Calu3 (cell line): ENCODE measurements around the gene ATP2C1. TPM values are rescaled to one million over a fixed set of nuclear protein-coding genes. Genes with fewer than 3 reads are reported as not detected.
A peak's percentile ranks its signal among the peaks of the same experiment; 100 is the strongest.

Source experiments
- BruUV-seq: library from RNA; stranded (reverse); fragments of 400-500 nt; replicated peaks from 2 replicates; lab custom pipeline; 2021; lab: Mats Ljungman, UMichigan
- CTCF ChIA-PET: fragments of 300-600 bp; sonication (Branson Sonifier 250); formaldehyde crosslinking; loops from one replicate; lab custom pipeline; 2022; ENCODE audit warnings: antibody characterized with exemption; lab: Charles Lee
- DNase-seq: peaks from one replicate; pipeline ENCODE4 v3.0.0; 2022
- H3K27ac Mint-ChIP-seq: one replicate; pipeline ENCODE4 v1.8.0; 2022; ENCODE audit warnings: mixed read lengths; ENCODE audit not compliant: unreplicated experiment
- H3K27me3 Mint-ChIP-seq: one replicate; pipeline ENCODE4 v1.8.0; 2022; ENCODE audit warnings: mixed read lengths; ENCODE audit not compliant: unreplicated experiment
- H3K36me3 Mint-ChIP-seq: one replicate; pipeline ENCODE4 v1.8.0; 2022; ENCODE audit warnings: mild to moderate bottlenecking, moderate library complexity, mixed read lengths; ENCODE audit not compliant: insufficient read depth, unreplicated experiment
- H3K4me1 Mint-ChIP-seq: one replicate; pipeline ENCODE4 v1.8.0; 2022; ENCODE audit warnings: mild to moderate bottlenecking, low read depth, mixed read lengths; ENCODE audit not compliant: unreplicated experiment
- H3K4me3 Mint-ChIP-seq: one replicate; pipeline ENCODE4 v1.8.0; 2022; ENCODE audit warnings: mild to moderate bottlenecking, low read depth, moderate library complexity, mixed read lengths; ENCODE audit not compliant: unreplicated experiment
- H3K9me3 Mint-ChIP-seq: one replicate; pipeline ENCODE4 v1.8.0; 2022; ENCODE audit warnings: low read depth, mixed read lengths; ENCODE audit not compliant: unreplicated experiment
- intact Hi-C: fragments of 100-400 bp; cut with micrococcal nuclease; formaldehyde crosslinking; loops from one replicate; pipeline ENCODE4 v1.10.0; 2022; ENCODE audit not compliant: unreplicated experiment
- total RNA-seq: library from RNA; stranded (reverse); gene quantifications from 2 replicates; pipeline ENCODE4 v1.2.3, GENCODE V29; 2022
- TF ChIP-seq, protein P1 (sequence below): fragments of 200-600 bp; IDR thresholded peaks from one replicate; pipeline ENCODE4 v1.8.0; 2022; ENCODE audit warnings: antibody characterized with exemption; ENCODE audit not compliant: unreplicated experiment

Gene ATP2C1
- total RNA-seq, 1 experiment from 2014 or later = 361 TPM

DNA sequence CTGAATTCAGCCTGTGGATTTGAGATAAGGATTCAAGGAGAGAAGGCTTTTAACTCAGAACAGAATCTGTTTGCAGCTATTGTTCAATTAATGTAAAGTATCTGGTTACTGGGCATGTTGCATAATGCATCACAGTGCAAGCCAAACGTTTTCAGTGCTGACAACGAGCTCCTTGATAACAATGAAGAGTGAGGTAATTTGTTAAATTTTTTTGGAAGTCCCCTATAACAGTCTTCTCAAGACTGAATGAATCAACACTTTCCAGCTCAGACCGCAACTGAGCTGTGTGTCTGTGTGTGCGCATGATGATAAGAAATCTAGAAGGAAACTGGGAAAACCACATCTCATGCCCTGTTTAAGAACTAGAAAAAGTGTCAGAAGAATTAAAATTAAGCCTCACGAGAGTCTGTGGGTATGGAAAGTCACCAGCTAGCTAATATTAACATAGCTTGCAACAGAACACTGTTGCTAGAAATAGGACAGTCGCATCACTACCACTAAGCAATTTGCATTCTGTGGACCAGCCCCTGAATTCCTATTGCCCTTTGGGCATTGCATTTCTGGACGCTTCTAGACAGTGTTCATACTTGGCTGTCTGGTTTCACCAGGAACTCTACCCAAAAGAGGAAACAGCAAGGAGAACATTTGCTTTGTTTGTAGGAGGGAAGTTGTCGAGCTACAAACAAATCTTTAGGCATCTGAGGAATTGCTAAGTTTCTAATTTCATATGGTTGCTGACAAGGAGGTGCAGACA, 43.7 kb upstream of the ATP2C1 start:
- peak overlapping the region; percentile 74 for H3K4me3 Mint-ChIP-seq
- TF ChIP-seq, protein P1, sequence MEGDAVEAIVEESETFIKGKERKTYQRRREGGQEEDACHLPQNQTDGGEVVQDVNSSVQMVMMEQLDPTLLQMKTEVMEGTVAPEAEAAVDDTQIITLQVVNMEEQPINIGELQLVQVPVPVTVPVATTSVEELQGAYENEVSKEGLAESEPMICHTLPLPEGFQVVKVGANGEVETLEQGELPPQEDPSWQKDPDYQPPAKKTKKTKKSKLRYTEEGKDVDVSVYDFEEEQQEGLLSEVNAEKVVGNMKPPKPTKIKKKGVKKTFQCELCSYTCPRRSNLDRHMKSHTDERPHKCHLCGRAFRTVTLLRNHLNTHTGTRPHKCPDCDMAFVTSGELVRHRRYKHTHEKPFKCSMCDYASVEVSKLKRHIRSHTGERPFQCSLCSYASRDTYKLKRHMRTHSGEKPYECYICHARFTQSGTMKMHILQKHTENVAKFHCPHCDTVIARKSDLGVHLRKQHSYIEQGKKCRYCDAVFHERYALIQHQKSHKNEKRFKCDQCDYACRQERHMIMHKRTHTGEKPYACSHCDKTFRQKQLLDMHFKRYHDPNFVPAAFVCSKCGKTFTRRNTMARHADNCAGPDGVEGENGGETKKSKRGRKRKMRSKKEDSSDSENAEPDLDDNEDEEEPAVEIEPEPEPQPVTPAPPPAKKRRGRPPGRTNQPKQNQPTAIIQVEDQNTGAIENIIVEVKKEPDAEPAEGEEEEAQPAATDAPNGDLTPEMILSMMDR = no peak
- DNase-seq = peak; percentile 72
- no peaks in the 10 kb centered on the region for H3K27me3 Mint-ChIP-seq
- peaks cover 28% of the 10 kb centered on the region for H3K36me3 Mint-ChIP-seq
- peaks cover 54% of the 10 kb centered on the region for H3K4me1 Mint-ChIP-seq
- H3K9me3 Mint-ChIP-seq = peaks cover under 1% of the 10 kb centered on the region
- H3K27ac Mint-ChIP-seq = peak overlapping the region; percentile 96
- intact Hi-C loops = loop anchor here (1.0 to 2.0 kb wide), 4 partner anchors 29 to 89 kb away; no protein-coding TSS in a partner anchor
- CTCF ChIA-PET = interaction anchor here (0.7 to 2.5 kb wide), 12 partner anchors 10 to 1419 kb away, joined by 3 to 23 read pairs (median 3); partner anchors contain the start of gene ATP2C1
- BruUV-seq = no TSS peak

DNA sequence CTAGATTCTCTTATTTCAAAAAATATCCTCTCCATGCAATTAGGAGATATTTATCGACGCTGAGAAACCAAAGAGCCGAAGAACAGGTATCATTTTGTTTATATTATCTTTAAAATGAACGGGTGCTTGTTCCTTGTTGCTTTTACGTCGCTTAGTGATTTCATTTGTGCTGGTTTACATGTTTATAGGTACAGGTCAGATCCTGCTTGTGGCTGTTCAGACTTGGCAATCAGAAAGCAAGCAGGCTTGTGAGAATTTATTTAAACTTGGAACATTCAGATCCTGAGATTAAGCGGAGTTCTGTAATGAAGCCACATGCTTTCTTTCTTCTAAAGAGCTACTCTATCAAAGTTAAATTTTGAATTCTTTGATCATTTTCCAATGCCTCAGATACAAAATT, 43.0 kb upstream of the ATP2C1 start:
- TSS peak; percentile 69 for BruUV-seq
- no peak for DNase-seq
- peaks cover 61% of the 10 kb centered on the region for H3K4me1 Mint-ChIP-seq

DNA sequence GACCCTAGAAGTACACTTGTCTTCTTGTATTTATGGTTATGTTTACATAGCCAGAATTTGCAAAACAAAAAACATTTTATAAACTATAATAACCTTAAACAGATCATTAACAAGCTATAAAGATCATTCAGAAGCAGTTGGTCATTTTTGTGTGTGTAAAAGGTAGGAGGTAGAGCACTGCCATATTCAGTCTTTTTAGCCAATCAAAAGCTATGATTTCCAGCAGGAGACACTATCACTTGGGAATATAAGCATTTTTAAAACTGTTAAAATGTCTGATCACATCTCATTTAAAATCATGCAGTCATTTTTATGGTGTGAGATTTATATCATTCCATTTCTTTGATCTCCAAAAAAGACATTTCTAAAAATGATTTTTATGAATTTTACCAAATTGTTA, 42.6 kb upstream of the ATP2C1 start:
- H3K9me3 Mint-ChIP-seq = no peaks in the 10 kb centered on the region
- CTCF ChIA-PET = interaction anchor here (1.3 to 2.5 kb wide), 4 partner anchors 43 to 103 kb away, joined by 4 to 23 read pairs (median 9); partner anchors contain the start of gene ATP2C1
- no TSS peak for BruUV-seq
- H3K4me3 Mint-ChIP-seq = peak overlapping the region; percentile 74
- H3K27ac Mint-ChIP-seq = peak overlapping the region; percentile 96
- H3K36me3 Mint-ChIP-seq = peaks cover 28% of the 10 kb centered on the region
- TF ChIP-seq, protein P1 = no peak
- no peaks in the 10 kb centered on the region for H3K27me3 Mint-ChIP-seq
- peaks cover 64% of the 10 kb centered on the region for H3K4me1 Mint-ChIP-seq
- intact Hi-C loops = loop anchor here (2.0 kb wide), 3 partner anchors 30 to 90 kb away; no protein-coding TSS in a partner anchor
- DNase-seq = no peak

More for the DNA sequence above, 43.0 kb upstream of the ATP2C1 start:
- H3K27ac Mint-ChIP-seq = peak overlapping the region; percentile 96
- H3K27me3 Mint-ChIP-seq = no peaks in the 10 kb centered on the region
- TF ChIP-seq, protein P1 = no peak
- H3K36me3 Mint-ChIP-seq = peaks cover 28% of the 10 kb centered on the region
- intact Hi-C loops = loop anchor here (1.0 to 2.0 kb wide), 4 partner anchors 30 to 90 kb away; no protein-coding TSS in a partner anchor
- CTCF ChIA-PET = interaction anchor here (1.1 to 2.5 kb wide), 6 partner anchors 22 to 122 kb away, joined by 3 to 23 read pairs (median 5); partner anchors contain the start of gene ATP2C1
- H3K4me3 Mint-ChIP-seq = peak overlapping the region; percentile 74
- H3K9me3 Mint-ChIP-seq = no peaks in the 10 kb centered on the region

DNA sequence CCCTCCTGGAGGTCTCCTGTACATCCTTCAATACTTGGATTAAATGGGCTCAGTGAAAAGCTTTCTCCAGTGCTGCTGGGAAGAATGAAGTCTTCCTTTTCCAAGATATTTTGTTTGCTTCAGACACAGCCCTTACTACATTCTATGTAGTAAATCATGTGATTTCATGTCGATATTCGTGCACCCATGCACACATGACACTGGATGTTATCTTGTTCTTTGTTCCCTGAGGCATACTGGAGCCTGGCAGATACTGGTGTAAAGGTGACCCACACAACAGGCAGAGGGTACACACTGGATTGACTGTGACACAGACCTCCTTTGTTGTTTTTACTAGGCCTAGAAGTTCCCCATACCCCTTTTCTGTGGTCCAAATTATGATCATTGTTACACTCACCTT, 40.3 kb upstream of the ATP2C1 start:
- Mint-ChIP-seq H3K27me3 (no peaks in the 10 kb centered on the region), H3K36me3 (peaks cover 35% of the 10 kb centered on the region), H3K4me1 (peaks cover 84% of the 10 kb centered on the region), H3K4me3 (peak overlapping the region; percentile 22), H3K27ac (no peak overlapping the region), H3K9me3 (no peaks in the 10 kb centered on the region)
- no TSS peak for BruUV-seq
- TF ChIP-seq, protein P1 = no peak
- CTCF ChIA-PET = no interaction called here
- DNase-seq = no peak
- intact Hi-C loops = no loop called here
